GM12873 (cell line): ENCODE results near the gene CMTR2.
A peak's percentile ranks its signal among the peaks of the same experiment; 100 is the strongest.

ENCODE experiments used
- CTCF ChIP-seq: IDR thresholded peaks from 2 replicates; pipeline ENCODE4 v1.5.1; 2012; ENCODE audit warnings: low read depth, mild to moderate bottlenecking, moderate library complexity, low read length, control low read depth; ENCODE audit not compliant: insufficient read depth; ENCODE audit errors: missing control alignments

The CMTR2 gene

GRCh38 chr16:71255721-71256120 lies 33.5 kb downstream of the CMTR2 start:
- TF ChIP-seq CTCF: no peak

GRCh38 chr16:71254832-71255525 lies 34.2 kb downstream of the CMTR2 start:
- TF ChIP-seq CTCF: no peak

DNA sequence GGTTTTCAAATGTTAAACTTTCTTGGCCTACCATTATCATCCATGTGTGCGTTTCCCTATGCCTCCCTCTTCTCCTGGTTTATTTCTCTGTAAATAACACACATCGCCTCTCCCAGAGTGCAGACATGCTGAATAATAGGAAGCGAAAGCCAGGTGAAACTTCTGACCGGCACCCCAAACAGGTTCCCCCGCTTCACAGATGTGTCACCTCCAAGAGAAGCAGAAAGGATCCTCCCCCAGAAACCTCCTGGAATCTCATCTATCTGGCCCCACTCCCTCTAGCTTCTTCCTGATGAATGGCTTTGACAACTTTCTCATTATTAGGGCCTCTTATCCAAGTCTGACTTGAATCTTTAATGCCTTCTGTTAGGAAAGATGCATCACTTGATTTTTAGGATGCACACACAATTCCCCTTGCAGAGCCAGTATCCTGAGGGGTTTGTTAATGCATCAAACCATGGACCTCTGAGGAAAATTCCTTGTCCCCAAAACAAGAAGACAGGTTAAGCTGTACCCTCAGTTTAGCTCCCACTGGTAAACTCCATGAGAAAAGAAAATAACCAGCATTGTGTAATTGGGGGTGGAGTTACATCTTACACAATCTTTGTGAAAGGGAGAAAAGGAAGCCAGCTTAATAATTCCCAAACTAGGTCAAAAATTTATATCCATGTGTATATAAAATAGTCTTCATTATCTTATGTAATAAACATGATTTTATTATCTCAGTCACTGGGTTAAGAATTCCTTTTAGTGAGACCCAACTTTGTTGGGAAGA lies 38.6 kb downstream of the CMTR2 start:
- TF ChIP-seq CTCF: no peak

GRCh38 chr16:71249399-71249798 lies 39.8 kb downstream of the CMTR2 start:
- peak; percentile 26 for TF ChIP-seq CTCF

DNA sequence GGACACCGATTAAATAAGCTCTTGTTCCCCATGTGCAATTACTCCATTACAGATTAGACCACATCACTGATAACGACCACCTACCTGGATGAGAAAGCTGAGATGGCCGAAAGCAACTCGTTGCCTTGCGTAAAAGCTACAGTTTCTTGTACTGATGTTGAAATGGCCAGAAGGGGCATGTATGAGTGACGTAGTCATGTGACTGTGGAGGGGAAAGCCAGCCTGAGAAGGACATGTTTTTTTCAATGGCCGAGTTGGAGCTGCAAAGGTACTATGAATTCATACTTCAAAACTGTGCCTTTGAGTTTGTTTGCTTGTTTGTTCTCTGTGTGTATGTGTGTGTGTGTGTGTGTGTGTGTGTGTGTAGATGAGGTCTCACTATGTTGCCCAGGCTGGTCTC lies 41.7 kb downstream of the CMTR2 start:
- TF ChIP-seq CTCF: no peak

DNA sequence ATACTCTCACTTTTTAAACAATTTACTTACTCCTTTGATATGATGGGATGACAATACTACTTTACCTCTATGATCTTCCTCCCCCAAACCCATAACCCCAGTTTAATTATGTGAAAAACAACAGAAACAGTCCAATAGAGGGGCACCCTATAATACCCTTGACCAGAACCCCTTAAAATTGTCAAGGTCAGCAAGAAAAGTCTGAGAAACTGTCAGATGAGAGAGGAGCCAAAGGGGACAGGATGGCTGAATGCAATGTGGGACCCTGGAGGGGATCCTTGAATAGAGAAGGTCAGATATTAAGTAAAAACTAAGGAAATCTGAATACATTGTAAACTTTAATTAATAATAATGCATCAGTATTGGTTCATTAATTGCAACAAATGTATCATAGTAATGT lies 42.9 kb downstream of the CMTR2 start:
- no peak for TF ChIP-seq CTCF

- no peak for TF ChIP-seq CTCF
Measured at GRCh38 chr16:71244521-71244920, 44.7 kb downstream of the CMTR2 start.
